Measurements from ENCODE around the gene CIBAR2.
A peak's percentile ranks its signal among the peaks of the same experiment; 100 is the strongest.

Gene CIBAR2

GRCh38 chr16:85088570-85089199 lies 23.6 kb downstream of the CIBAR2 start:
- TF ChIP-seq, protein P1, sequence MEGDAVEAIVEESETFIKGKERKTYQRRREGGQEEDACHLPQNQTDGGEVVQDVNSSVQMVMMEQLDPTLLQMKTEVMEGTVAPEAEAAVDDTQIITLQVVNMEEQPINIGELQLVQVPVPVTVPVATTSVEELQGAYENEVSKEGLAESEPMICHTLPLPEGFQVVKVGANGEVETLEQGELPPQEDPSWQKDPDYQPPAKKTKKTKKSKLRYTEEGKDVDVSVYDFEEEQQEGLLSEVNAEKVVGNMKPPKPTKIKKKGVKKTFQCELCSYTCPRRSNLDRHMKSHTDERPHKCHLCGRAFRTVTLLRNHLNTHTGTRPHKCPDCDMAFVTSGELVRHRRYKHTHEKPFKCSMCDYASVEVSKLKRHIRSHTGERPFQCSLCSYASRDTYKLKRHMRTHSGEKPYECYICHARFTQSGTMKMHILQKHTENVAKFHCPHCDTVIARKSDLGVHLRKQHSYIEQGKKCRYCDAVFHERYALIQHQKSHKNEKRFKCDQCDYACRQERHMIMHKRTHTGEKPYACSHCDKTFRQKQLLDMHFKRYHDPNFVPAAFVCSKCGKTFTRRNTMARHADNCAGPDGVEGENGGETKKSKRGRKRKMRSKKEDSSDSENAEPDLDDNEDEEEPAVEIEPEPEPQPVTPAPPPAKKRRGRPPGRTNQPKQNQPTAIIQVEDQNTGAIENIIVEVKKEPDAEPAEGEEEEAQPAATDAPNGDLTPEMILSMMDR (IDR thresholded peaks at IDR 0.05; ENCODE audit: control extremely low read depth, extremely low read depth, low read depth, missing control alignments): no peak
- DNase-seq (ENCODE audit: extremely low spot score): no peak
- CTCF ChIA-PET: interaction anchor here (1.0 kb wide), 1 partner anchor 26 kb away, joined by 3 read pairs; no protein-coding TSS in a partner anchor
- POLR2A ChIA-PET: no interaction called here

DNA sequence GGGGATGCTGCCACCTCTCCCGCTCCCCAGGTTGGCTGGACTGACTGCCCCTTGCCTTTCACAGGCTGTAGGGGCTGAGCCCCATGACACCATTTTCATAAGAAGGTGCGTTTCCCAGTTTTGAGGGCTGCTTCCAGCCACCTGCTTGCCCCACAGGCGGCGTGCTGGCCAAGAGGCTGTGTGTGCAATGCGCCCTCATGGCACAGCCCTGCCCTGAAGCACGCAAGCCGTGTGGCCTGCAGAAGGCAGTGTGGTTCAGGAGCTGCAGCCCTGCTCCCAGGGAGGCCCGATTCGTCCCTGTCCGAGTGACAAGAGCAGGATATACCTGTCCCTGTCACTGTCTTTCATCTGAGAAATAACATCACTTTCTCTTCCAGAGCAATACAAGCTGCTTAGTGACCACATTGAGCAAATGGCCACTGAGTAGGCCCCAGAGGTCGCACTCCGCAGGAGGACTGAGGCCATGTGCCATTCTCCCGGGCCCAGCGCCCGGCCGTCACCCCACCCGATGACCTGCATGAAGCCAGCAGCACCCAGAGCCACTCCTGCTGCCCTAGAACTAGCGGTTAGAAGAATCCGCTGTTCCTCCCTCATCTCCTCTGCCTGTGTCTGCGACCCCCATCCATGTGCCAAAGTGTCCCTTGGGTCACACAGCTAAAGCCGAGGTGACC lies 24.2 kb downstream of the CIBAR2 start:
- CTCF ChIA-PET: interaction anchor here (1.0 to 4.5 kb wide), 6 partner anchors 27 to 334 kb away, joined by 3 to 51 read pairs (median 7); partner anchors contain the start of gene KIAA0513
- TF ChIP-seq, protein P1 (IDR thresholded peaks at IDR 0.05; ENCODE audit: control extremely low read depth, extremely low read depth, low read depth, missing control alignments): no peak
- POLR2A ChIA-PET: no interaction called here
- no peak for DNase-seq (ENCODE audit: extremely low spot score)

- peak; percentile 82 for DNase-seq (ENCODE audit: extremely low spot score)
- ChIA-PET CTCF (interaction anchor here (0.6 to 4.5 kb wide), 35 partner anchors 9 to 652 kb away, joined by 3 to 51 read pairs (median 4); partner anchors contain the start of genes KIAA0513 and ZDHHC7), POLR2A (no interaction called here)
- TF ChIP-seq, protein P1 (IDR thresholded peaks at IDR 0.05; ENCODE audit: control extremely low read depth, extremely low read depth, low read depth, missing control alignments): peak; percentile 90
Observed at GRCh38 chr16:85086347-85087291, 25.7 kb downstream of the CIBAR2 start.

GRCh38 chr16:85085721-85086120 lies 26.6 kb downstream of the CIBAR2 start:
- DNase-seq (ENCODE audit: extremely low spot score): no peak
- TF ChIP-seq, protein P1 (IDR thresholded peaks at IDR 0.05; ENCODE audit: control extremely low read depth, extremely low read depth, low read depth, missing control alignments): no peak
- ChIA-PET CTCF (interaction anchor here (1.1 to 4.5 kb wide), 10 partner anchors 10 to 160 kb away, joined by 3 to 51 read pairs (median 12); partner anchors contain the start of gene KIAA0513), POLR2A (no interaction called here)

- POLR2A ChIA-PET: no interaction called here
- CTCF ChIA-PET: interaction anchor here (1.1 to 4.5 kb wide), 6 partner anchors 9 to 160 kb away, joined by 3 to 51 read pairs (median 10); no protein-coding TSS in a partner anchor
Observed at GRCh38 chr16:85084841-85085510, 27.3 kb downstream of the CIBAR2 start.

More at GRCh38 chr16:85084841-85085510, 27.3 kb downstream of the CIBAR2 start:
- TF ChIP-seq, protein P1 (IDR thresholded peaks at IDR 0.05; ENCODE audit: control extremely low read depth, extremely low read depth, low read depth, missing control alignments): no peak
- no peak for DNase-seq (ENCODE audit: extremely low spot score)
